GM12865 (cell line): ENCODE measurements around the gene POLR2J3.
"Not testable (repeated sequence)": the region's sequence is repeated elsewhere in the genome, so short reads cannot be mapped to it uniquely, and the experiment has no call there.

Experiments used
- DNase-seq: peaks from one replicate; pipeline ENCODE4 v3.0.0; 2010; ENCODE audit warnings: low read depth
- H3K4me3 ChIP-seq: 2 replicates; pipeline ENCODE4 v1.5.1; 2011; ENCODE audit warnings: mild to moderate bottlenecking, low read depth, low read length, control low read depth

Gene POLR2J3

GRCh38 chr7:102532127-102532526 lies 40.3 kb downstream of the POLR2J3 start:
- DNase-seq, H3K4me3 ChIP-seq: not testable (repeated sequence)

- not testable (repeated sequence) for DNase-seq, H3K4me3 ChIP-seq
Observed at GRCh38 chr7:102531583-102531982, 40.8 kb downstream of the POLR2J3 start.

GRCh38 chr7:102527822-102528793 lies 44.3 kb downstream of the POLR2J3 start:
- not testable (repeated sequence) for DNase-seq, H3K4me3 ChIP-seq

GRCh38 chr7:102527182-102527581 lies 45.2 kb downstream of the POLR2J3 start:
- DNase-seq, H3K4me3 ChIP-seq: not testable (repeated sequence)

- not testable (repeated sequence) for DNase-seq, H3K4me3 ChIP-seq
Observed at GRCh38 chr7:102524803-102525202, 47.6 kb downstream of the POLR2J3 start.

GRCh38 chr7:102520797-102521196 lies 51.6 kb downstream of the POLR2J3 start:
- not testable (repeated sequence) for DNase-seq, H3K4me3 ChIP-seq

GRCh38 chr7:102517550-102518147 lies 54.7 kb downstream of the POLR2J3 start, which contains the start of gene RASA4B:
Gene RASA4B, minus strand, starts transcription at chr7:102517777. Its CDS starts 67 bp downstream, at chr7:102517710.
- H3K4me3 ChIP-seq, DNase-seq: not testable (repeated sequence)
